Activated CD4-positive, alpha-beta T cell treated with anti-CD3 and anti-CD28 coated beads, Interleukin-2, amount 50 U/mL, for 24 hours (primary cell): Measurements from ENCODE around the gene SLC6A6.

Source experiments
- DNase-seq, 2 donors: peaks; one replicate each; pipeline ENCODE4 v3.0.0-alpha.2; 2020; ENCODE audit warnings: low read depth in 1 of 2, low spot score in 1 of 2

Gene SLC6A6

GRCh38 chr3:14371573-14372474, 30.6 kb upstream of the SLC6A6 start:
- DNase-seq, result no peak

GRCh38 chr3:14372587-14372986, 29.8 kb upstream of the SLC6A6 start:
- no peak for DNase-seq

GRCh38 chr3:14373753-14374376, 28.5 kb upstream of the SLC6A6 start:
- DNase-seq, result no peak

GRCh38 chr3:14374444-14374883, 27.9 kb upstream of the SLC6A6 start:
- no peak for DNase-seq

GRCh38 chr3:14375192-14375591, 27.2 kb upstream of the SLC6A6 start:
- DNase-seq, result no peak

- DNase-seq, result no peak
Observed at GRCh38 chr3:14376348-14377043, 25.9 kb upstream of the SLC6A6 start.

- DNase-seq, result no peak
Observed at GRCh38 chr3:14377044-14377837, 25.2 kb upstream of the SLC6A6 start.

GRCh38 chr3:14377838-14378169, 24.6 kb upstream of the SLC6A6 start:
- no peak for DNase-seq

GRCh38 chr3:14378415-14378814, 24.0 kb upstream of the SLC6A6 start:
- no peak for DNase-seq

GRCh38 chr3:14379843-14380242, 22.6 kb upstream of the SLC6A6 start:
- DNase-seq, result no peak

- DNase-seq, result no peak
Observed at GRCh38 chr3:14386254-14386653, 16.2 kb upstream of the SLC6A6 start.

GRCh38 chr3:14388201-14388600, 14.2 kb upstream of the SLC6A6 start:
- DNase-seq, result no peak

GRCh38 chr3:14389166-14389606, 13.2 kb upstream of the SLC6A6 start:
- DNase-seq, result no peak

- no peak for DNase-seq
Observed at GRCh38 chr3:14389716-14390115, 12.7 kb upstream of the SLC6A6 start.

GRCh38 chr3:14391033-14391432, 11.4 kb upstream of the SLC6A6 start:
- DNase-seq, result no peak

- DNase-seq, result no peak
Observed at GRCh38 chr3:14392231-14392630, 10.2 kb upstream of the SLC6A6 start.

- no peak for DNase-seq
Observed at GRCh38 chr3:14392803-14393319, 9.5 kb upstream of the SLC6A6 start.

- no peak for DNase-seq
Observed at GRCh38 chr3:14393440-14394106, 8.8 kb upstream of the SLC6A6 start.

GRCh38 chr3:14396031-14396692, 6.2 kb upstream of the SLC6A6 start:
- no peak for DNase-seq

GRCh38 chr3:14397046-14397445, 5.4 kb upstream of the SLC6A6 start:
- DNase-seq, result no peak
